ENCODE data around the gene CSNK1A1. TPM values are rescaled to one million over a fixed set of nuclear protein-coding genes. Genes with fewer than 3 reads are reported as not detected.

CSNK1A1 gene
- polyA plus RNA-seq, 3 donors: 75.7 to 131 (median 103) TPM

- 37% methylated on average over 6 of the region's 11 CpGs for WGBS (ENCODE audit: insufficient coverage)
- Histone ChIP-seq H3K9ac (ENCODE audit: insufficient read depth, low read length, poor library complexity, severe bottlenecking) (no peak overlapping the region), H3K9me3 (replicated peaks in 1 of 2; ENCODE audit: control insufficient read depth in 1 of 2, insufficient read depth in 1 of 2, low read length in 2 of 2) (no peaks in the 10 kb centered on the region), H4K20me1 (ENCODE audit: insufficient read depth, low read length) (no peaks in the 10 kb centered on the region), H3K79me2 (ENCODE audit: insufficient read depth, low read length) (no peaks in the 10 kb centered on the region), H3K27ac (ENCODE audit: low read depth in 1 of 2, low read length in 2 of 2) (no peak overlapping the region), H3K4me2 (replicated peaks; ENCODE audit: extremely low read depth, low read length, poor library complexity, severe bottlenecking) (no peak overlapping the region), H3K4me3 (replicated peaks in 1 of 3; ENCODE audit: low read depth in 2 of 3, low read length in 3 of 3) (no peak overlapping the region), H2AFZ (ENCODE audit: insufficient read depth, low read depth, low read length, poor library complexity, severe bottlenecking) (peak overlapping the region; percentile 72), H3K4me1 (ENCODE audit: control insufficient read depth in 1 of 2, insufficient read depth in 2 of 2, low read length in 2 of 2) (peaks cover 0 to 4% of the 10 kb centered on the region in 2 donors), H3K36me3 (replicated peaks in 1 of 2; ENCODE audit: control insufficient read depth in 1 of 2, insufficient read depth in 2 of 2, low read length in 2 of 2) (no peaks in the 10 kb centered on the region), H3K27me3 (ENCODE audit: control insufficient read depth in 2 of 2, insufficient read depth in 2 of 2, low read length in 2 of 2) (no peaks in the 10 kb centered on the region)
- H3K4me1 Mint-ChIP-seq: peaks cover 7% of the 10 kb centered on the region
- no peak overlapping the region for H3K4me3 Mint-ChIP-seq
- peaks cover 0 to 5% (median 2%) of the 10 kb centered on the region in 3 donors for H3K27me3 Mint-ChIP-seq (ENCODE audit: low read depth in 3 of 3)
- peak overlapping the region in 1 of 7 donors; percentile 47 for H3K27ac Mint-ChIP-seq
- no peaks in the 10 kb centered on the region for H3K36me3 Mint-ChIP-seq
- no peak for DNase-seq
- intact Hi-C loops (cut with micrococcal nuclease): no loop called here
- no peaks in the 10 kb centered on the region for H3K9me3 Mint-ChIP-seq
- TF ChIP-seq, protein P1, sequence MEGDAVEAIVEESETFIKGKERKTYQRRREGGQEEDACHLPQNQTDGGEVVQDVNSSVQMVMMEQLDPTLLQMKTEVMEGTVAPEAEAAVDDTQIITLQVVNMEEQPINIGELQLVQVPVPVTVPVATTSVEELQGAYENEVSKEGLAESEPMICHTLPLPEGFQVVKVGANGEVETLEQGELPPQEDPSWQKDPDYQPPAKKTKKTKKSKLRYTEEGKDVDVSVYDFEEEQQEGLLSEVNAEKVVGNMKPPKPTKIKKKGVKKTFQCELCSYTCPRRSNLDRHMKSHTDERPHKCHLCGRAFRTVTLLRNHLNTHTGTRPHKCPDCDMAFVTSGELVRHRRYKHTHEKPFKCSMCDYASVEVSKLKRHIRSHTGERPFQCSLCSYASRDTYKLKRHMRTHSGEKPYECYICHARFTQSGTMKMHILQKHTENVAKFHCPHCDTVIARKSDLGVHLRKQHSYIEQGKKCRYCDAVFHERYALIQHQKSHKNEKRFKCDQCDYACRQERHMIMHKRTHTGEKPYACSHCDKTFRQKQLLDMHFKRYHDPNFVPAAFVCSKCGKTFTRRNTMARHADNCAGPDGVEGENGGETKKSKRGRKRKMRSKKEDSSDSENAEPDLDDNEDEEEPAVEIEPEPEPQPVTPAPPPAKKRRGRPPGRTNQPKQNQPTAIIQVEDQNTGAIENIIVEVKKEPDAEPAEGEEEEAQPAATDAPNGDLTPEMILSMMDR (IDR thresholded peaks at IDR 0.05): no peak
These were observed 99.1 kb downstream of the CSNK1A1 start for GRCh38 chr5:149452007-149452664.

DNA sequence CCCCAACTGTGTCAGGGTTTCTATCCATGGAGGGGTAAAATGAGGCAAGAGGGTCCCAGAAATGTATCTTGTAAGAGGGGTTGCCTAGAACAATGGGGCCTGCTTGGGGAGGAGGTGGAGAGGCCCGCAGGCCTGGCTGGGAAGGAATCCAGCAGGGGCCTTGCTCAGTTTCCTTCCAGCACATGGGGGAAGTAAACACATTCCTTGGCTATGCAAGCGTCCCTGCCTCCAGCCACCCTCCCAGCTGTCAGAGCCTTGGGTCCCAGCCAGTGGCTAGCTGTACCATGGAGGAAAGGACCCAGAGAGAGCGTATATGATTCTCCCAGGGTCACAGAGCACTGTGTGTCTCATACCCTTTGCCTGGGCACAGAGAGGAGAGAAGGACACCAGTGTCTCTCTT is 101.0 kb downstream of the CSNK1A1 start:
- intact Hi-C loops (cut with micrococcal nuclease): no loop called here
- H3K9ac ChIP-seq (ENCODE audit: insufficient read depth, low read length, poor library complexity, severe bottlenecking): no peak overlapping the region

More for the DNA sequence above, 101.0 kb downstream of the CSNK1A1 start:
- no peak overlapping the region for H3K27ac ChIP-seq (ENCODE audit: low read depth in 1 of 2, low read length in 2 of 2)
- Mint-ChIP-seq H3K9me3 (peaks cover 0 to 2% (median 0%) of the 10 kb centered on the region in 7 donors), H3K27me3 (ENCODE audit: low read depth in 3 of 3) (peaks cover 0 to 3% (median 2%) of the 10 kb centered on the region in 3 donors), H3K36me3 (no peaks in the 10 kb centered on the region), H3K4me3 (no peak overlapping the region), H3K4me1 (peaks cover 7% of the 10 kb centered on the region), H3K27ac (no peak overlapping the region)
- TF ChIP-seq, protein P1 (IDR thresholded peaks at IDR 0.05): no peak
- no peaks in the 10 kb centered on the region for H4K20me1 ChIP-seq (ENCODE audit: insufficient read depth, low read length)
- DNase-seq: no peak
- H3K4me1 ChIP-seq (ENCODE audit: control insufficient read depth in 1 of 2, insufficient read depth in 2 of 2, low read length in 2 of 2): peaks cover 0 to 4% of the 10 kb centered on the region in 2 donors
- H2AFZ ChIP-seq (ENCODE audit: insufficient read depth, low read depth, low read length, poor library complexity, severe bottlenecking): no peak overlapping the region
- H3K4me3 ChIP-seq (replicated peaks in 1 of 3; ENCODE audit: low read depth in 2 of 3, low read length in 3 of 3): no peak overlapping the region
- no peaks in the 10 kb centered on the region for H3K27me3 ChIP-seq (ENCODE audit: control insufficient read depth in 2 of 2, insufficient read depth in 2 of 2, low read length in 2 of 2)
- H3K36me3 ChIP-seq (replicated peaks in 1 of 2; ENCODE audit: control insufficient read depth in 1 of 2, insufficient read depth in 2 of 2, low read length in 2 of 2): no peaks in the 10 kb centered on the region
- H3K79me2 ChIP-seq (ENCODE audit: insufficient read depth, low read length): no peaks in the 10 kb centered on the region
- no peak overlapping the region for H3K4me2 ChIP-seq (replicated peaks; ENCODE audit: extremely low read depth, low read length, poor library complexity, severe bottlenecking)
- 100% methylated on average over 2 of the region's 3 CpGs for WGBS (ENCODE audit: insufficient coverage)
- H3K9me3 ChIP-seq (replicated peaks in 1 of 2; ENCODE audit: control insufficient read depth in 1 of 2, insufficient read depth in 1 of 2, low read length in 2 of 2): no peaks in the 10 kb centered on the region
